ENCODE results near the gene ELAPOR2. TPM values are rescaled to one million over a fixed set of nuclear protein-coding genes. Genes with fewer than 3 reads are reported as not detected.

ELAPOR2 gene
- 10 to 100 TPM; 14.6 to 24.9 (median 19.7) TPM for total RNA-seq

- WGBS, 2 donors (ENCODE audit: low coverage in 1 of 2), result 2 to 3% methylated on average over 4 to 6 of the region's 70 CpGs
- ATAC-seq, result peak; percentile 97
- Histone ChIP-seq H3K4me3 (peak within 1 kb of the TSS; percentile 47 to 65), H3K9me3 (no peaks in the 10 kb centered on the region), H3K27me3 (no peaks in the 10 kb centered on the region), H3K27ac (peak within 1 kb of the TSS; percentile 54 to 85 (median 76)), H3K4me1 (peaks cover 0 to 37% (median 0%) of the 10 kb centered on the region in 3 donors), H3K36me3 (no peaks in the 10 kb centered on the region)
- TF ChIP-seq EP300 (IDR thresholded peaks at IDR 0.05) (no peak), POLR2AphosphoS5 (IDR thresholded peaks at IDR 0.05) (no peak), POLR2A (IDR thresholded peaks at IDR 0.05) (peak; percentile 42 to 71), CTCF (IDR thresholded peaks at IDR 0.05) (peak in 3 of 4 experiments; percentile 37 to 68 (median 53))
Measured at GRCh38 chr7:87059525-87060287, at the start of gene ELAPOR2. Gene ELAPOR2, minus strand, starts transcription at chr7:87059654. Its CDS starts 141 bp downstream, at chr7:87059513.

- Histone ChIP-seq H3K27ac (no peak overlapping the region), H3K4me3 (no peak overlapping the region), H3K4me1 (no peaks in the 10 kb centered on the region), H3K36me3 (no peaks in the 10 kb centered on the region), H3K27me3 (no peaks in the 10 kb centered on the region), H3K9me3 (no peaks in the 10 kb centered on the region)
- TF ChIP-seq POLR2A (IDR thresholded peaks at IDR 0.05) (no peak), EP300 (IDR thresholded peaks at IDR 0.05) (no peak), POLR2AphosphoS5 (IDR thresholded peaks at IDR 0.05) (no peak), CTCF (IDR thresholded peaks at IDR 0.05) (no peak)
- WGBS, 2 donors (ENCODE audit: low coverage in 1 of 2), result 74 to 100% methylated on average over 3 to 4 of the region's 6 CpGs
- no peak for ATAC-seq
Measured at GRCh38 chr7:87107949-87108776, 48.7 kb upstream of the ELAPOR2 start.

- no peaks in the 10 kb centered on the region for H3K36me3 ChIP-seq
- no peaks in the 10 kb centered on the region for H3K4me1 ChIP-seq
- H3K9me3 ChIP-seq, result no peaks in the 10 kb centered on the region
- 55 to 62% methylated on average over 3 to 4 of the region's 4 CpGs for WGBS, 2 donors (ENCODE audit: low coverage in 1 of 2)
- no peak overlapping the region for H3K27ac ChIP-seq
- H3K27me3 ChIP-seq, result no peaks in the 10 kb centered on the region
- no peak for ATAC-seq
- no peak overlapping the region for H3K4me3 ChIP-seq
- TF ChIP-seq CTCF (IDR thresholded peaks at IDR 0.05) (no peak), POLR2AphosphoS5 (IDR thresholded peaks at IDR 0.05) (no peak), EP300 (IDR thresholded peaks at IDR 0.05) (no peak), POLR2A (IDR thresholded peaks at IDR 0.05) (no peak)
Measured at GRCh38 chr7:87106974-87107612, 47.6 kb upstream of the ELAPOR2 start.

GRCh38 chr7:87105401-87105800, 45.9 kb upstream of the ELAPOR2 start:
- no peak for ATAC-seq
- H3K4me3 ChIP-seq, result no peak overlapping the region
- no peaks in the 10 kb centered on the region for H3K36me3 ChIP-seq
- H3K27me3 ChIP-seq, result no peaks in the 10 kb centered on the region
- 80% methylated on average over 1 of the region's 1 CpG; no CpG with 5 or more reads in 1 of the 2 donors for WGBS, 2 donors (ENCODE audit: low coverage in 1 of 2)
- H3K4me1 ChIP-seq, result no peaks in the 10 kb centered on the region
- H3K27ac ChIP-seq, result no peak overlapping the region
- no peaks in the 10 kb centered on the region for H3K9me3 ChIP-seq
- no peak for TF ChIP-seq POLR2AphosphoS5 (IDR thresholded peaks at IDR 0.05)
- TF ChIP-seq CTCF (IDR thresholded peaks at IDR 0.05), result no peak
- no peak for TF ChIP-seq POLR2A (IDR thresholded peaks at IDR 0.05)
- no peak for TF ChIP-seq EP300 (IDR thresholded peaks at IDR 0.05)
